Tibial nerve (tissue), 3 donors: ENCODE results near the gene MSN.

Experiments used
- EP300 ChIP-seq, 2 donors: sonication (generic); formaldehyde crosslinking; IDR thresholded peaks; one replicate each; pipeline ENCODE4 v1.6.1; 2017; ENCODE audit warnings: antibody characterized with exemption in 2 of 2, mild to moderate bottlenecking in 1 of 2
- POLR2A ChIP-seq, 2 donors: fragments of 450-650 bp; IDR thresholded peaks; one replicate each; pipeline ENCODE4 v1.6.1; 2017; ENCODE audit warnings: antibody characterized with exemption in 2 of 2, mild to moderate bottlenecking in 2 of 2, moderate library complexity in 2 of 2

DNA sequence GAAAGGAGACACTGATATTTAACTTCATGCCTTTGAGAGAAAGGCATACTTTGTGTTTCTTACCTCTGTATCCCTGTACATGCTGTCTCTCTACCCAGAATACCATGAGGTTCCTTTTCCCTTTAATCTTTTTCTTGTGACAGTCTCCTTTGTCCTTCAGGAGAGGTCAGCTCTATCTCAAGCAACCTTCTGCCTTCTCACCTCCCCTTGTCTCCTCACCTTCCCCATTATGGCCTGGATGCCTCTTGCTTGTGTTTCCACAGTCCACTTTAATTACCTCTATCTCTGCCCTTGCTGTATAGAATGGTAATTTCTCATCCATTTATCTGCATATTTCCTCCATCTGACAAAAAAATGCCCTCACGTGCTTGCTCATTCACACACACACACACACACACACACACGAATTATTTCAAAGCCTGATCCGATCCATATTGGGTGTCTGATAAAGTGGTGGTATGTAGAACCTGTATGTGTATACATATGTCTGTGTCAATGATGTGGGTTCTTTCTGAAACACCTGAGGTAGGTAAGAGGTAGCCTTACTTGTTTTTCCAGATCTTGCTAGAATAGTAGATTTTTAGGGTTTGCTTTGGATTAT, 28.5 kb downstream of the MSN start:
- no peak for TF ChIP-seq POLR2A (IDR thresholded peaks at IDR 0.05)
- TF ChIP-seq EP300 (IDR thresholded peaks at IDR 0.05) = no peak
